HG02970 (cell line): ENCODE data around the gene CEP128.

Experiments
- ATAC-seq: cut with Tn5 transposase; IDR thresholded peaks from one replicate; pipeline ENCODE4 v1.9.1; 2021; ENCODE audit warnings: mild to moderate bottlenecking, moderate library complexity, moderate number of reproducible peaks; ENCODE audit not compliant: unreplicated experiment, low FRiP score

The CEP128 gene

DNA sequence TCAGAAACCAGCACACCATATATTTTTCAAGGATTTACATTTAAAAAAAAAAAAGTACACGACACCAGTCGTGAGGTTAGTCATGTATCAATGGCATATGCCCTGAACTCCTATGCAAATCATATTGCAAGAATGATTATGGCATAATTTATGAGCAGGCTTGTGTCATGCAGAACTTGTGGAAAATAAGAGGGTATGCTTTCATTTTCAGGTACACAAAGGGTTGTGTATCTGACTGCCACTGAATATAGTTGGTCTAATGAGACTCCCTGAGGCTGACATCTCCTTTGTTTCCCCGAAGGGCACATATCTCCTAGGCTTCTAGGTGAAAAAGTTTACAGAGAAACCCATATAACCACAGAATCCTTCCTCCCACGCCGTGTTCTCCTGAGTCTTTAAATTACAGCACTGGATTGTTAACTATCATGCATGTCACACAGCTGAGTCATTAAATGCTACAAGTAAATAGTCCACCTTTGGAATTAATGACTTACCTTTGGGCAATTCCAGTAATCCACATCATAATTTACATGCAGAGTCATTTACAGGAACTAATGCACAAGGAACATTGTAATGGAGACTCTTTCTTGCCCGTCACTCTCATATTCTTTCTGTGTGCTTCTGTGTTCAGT is 373.5 kb downstream of the CEP128 start:
- no peak for ATAC-seq

DNA sequence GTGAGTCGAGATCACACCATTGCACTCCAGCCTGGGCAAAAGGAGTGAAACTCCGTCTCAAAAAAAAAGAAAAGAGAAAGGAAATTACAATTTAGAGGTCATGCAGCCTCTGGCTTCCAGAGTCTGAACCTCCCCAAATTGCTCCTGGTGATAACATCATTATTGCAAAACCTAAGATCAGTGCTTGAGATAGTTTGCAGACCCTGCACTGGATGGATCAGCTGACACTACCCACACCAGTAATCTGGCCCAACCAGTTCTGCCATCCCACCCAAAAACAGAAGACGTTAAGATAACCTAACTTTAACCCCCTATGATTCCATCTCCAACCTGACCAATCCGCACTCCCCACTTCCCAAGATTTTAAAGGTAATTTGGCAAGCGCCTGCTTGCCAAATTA is 376.5 kb downstream of the CEP128 start:
- ATAC-seq: no peak

DNA sequence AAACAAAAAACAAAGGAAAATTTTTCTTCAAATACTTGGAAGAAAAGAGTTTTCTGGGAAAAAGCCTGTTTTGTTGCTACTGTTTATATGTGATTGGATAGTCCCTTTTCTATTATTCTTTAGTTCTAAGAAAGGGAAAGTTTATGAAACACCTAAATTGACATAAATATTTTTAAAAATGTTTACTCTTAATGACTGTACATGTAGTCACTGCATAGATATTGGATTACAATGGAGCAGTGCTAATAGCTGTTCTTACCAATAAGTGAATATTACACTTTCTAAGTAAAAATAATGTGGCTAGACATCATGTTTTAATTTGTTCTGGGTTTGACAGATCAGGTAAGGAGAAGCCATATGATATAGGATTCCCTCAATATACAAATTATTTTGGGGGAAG is 377.5 kb downstream of the CEP128 start:
- no peak for ATAC-seq

DNA sequence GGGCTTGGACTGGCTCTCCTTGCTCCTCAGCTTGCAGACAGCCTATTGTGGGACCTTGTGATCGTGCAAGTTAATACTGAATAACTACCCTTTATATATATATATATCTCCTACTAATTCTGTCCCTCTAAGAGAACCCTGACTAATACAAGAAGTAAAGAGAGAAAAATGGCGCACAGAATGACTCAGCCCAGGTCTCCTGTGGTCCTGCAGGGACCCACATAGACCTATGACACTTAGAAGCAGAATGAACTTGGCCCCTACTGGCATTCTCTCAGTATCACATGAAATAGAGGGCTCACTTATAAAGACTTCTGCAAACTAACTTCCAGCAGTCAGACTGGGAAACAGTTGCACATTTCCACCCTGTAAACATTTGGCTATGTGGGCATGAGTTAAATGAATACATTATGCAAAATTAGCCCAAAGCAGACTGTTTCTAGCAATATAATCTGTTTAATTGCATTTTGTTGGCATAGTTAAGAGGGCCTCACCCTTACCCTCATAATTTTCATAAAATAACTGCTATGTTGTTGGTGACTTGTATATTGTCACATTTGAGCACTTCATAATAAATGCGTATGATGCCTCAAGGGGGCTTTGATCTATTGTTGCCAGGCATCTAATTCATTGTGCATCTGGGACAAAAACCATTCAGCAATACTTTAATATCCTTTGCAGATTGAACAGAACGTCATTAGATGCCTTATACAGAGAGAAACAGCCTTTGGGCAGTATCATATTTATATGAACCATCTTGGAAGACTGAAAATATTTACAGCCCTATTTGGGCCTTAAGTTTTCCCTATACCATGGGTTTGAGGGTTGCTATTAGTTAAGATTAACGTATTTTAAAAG is 380.5 kb downstream of the CEP128 start:
- peak; percentile 82 for ATAC-seq

DNA sequence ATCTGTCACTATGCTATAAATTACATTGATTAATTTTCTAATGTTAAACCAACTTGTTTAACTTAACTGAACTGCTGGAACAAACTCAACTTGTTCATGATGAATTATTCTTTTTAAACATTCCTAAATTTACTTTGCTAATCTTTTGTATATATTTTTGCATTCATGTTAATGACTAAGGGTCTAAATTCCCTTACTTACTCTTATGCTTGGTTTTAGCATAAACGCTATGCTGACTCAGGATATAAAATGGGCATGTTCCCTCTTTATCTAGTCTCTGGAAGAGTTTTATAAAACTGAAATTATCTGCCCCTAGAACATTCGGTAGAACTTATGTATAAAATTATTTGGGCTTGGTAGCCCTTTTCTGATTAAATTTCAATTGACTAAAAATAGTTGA is 387.4 kb downstream of the CEP128 start:
- ATAC-seq: no peak

DNA sequence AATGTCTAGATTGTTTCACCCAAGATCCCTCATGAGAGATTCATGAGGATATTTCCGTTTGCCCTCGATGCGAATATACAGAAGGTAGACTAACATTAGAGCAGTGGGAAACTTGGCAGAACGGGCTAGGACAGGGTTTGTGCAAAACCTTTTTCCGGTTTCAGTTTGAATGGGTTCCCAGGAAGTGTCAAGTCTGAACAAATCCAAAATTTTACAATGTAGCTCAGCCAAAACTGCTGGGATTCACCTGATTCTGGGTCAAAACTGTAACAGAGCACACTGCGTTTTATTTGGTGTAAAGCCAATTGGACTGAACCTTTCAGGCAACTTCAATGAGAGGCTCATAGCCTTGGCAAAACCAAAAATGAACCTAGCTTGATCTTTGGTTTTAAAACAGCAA is 392.4 kb downstream of the CEP128 start:
- ATAC-seq: no peak

DNA sequence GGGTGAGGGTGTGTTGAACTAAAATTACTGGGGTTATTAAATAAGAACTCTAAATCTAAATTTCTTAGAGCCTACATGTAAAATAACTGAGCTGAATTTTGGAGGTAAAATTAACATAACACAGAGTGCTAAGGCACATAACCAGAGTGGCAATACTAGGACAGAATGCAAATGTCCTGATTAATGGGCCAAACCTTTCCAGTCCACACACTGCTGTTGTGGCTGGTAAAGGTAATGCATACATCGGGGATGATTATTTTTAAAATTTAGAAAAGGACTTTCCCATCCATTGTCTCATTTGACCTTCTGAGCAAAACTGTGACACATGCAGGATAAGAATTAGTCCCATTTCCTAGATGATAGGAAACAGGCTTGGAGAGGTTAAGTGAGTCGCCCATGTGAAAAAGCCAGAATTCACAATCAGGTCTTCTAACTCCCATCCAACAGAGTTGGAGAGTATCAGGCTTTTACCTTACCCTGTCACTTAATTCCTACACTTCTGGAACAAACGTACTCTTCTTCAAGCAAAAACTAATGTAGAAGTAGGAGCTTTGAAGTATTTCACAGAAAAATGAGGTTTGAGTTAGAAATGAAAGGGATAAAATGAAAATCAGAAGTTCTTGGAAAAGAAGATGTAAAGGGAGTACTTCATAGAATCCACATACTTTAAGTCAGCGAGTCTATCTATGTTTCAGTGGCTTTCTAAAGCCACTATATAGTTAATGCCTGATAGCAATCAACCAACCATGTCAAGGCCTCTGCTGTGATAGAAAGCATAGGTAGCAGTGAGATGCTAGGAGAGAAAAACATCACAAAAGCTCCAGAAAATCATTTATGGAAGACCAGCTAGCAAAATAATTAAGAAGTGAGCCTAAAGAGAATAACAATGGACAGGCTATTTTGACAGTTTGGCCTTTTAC is 395.3 kb downstream of the CEP128 start:
- no peak for ATAC-seq

DNA sequence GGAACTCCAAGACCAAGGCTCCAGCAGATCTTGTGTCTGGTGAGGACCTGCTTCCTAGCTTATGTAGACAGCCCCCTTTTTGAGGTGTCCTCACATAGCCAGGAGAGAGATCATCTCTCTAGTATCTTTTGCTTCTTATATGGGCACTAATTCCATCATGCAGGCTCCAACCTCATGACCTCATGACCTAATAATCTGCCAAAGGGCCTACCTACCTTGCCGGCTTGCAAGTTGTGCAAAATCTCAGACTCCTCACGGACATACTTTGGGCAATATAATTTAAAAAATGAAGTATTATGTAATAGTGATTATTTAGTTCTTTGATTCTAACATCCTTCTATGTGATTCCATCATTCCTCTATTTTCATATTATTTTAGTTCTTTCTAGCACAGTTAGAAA is 397.2 kb downstream of the CEP128 start:
- no peak for ATAC-seq

DNA sequence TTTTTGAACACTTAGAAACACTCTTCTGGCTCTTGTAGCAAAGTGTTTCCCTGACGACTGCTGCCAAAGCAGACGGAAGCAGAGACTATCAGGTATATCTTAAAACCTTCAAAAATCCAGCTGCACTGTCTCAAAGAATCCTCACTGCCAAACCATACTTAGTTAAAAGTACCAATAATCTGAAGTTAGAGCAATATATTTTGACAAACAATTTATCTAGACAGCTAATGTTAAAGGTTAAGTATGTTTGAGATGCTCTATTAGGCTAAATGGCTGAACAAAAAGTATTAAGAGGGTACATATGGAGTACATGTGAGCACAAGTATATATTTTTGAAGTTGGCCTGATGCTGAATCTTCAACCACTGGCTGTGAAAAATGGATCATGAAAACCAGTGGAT is 398.3 kb downstream of the CEP128 start:
- ATAC-seq: no peak

DNA sequence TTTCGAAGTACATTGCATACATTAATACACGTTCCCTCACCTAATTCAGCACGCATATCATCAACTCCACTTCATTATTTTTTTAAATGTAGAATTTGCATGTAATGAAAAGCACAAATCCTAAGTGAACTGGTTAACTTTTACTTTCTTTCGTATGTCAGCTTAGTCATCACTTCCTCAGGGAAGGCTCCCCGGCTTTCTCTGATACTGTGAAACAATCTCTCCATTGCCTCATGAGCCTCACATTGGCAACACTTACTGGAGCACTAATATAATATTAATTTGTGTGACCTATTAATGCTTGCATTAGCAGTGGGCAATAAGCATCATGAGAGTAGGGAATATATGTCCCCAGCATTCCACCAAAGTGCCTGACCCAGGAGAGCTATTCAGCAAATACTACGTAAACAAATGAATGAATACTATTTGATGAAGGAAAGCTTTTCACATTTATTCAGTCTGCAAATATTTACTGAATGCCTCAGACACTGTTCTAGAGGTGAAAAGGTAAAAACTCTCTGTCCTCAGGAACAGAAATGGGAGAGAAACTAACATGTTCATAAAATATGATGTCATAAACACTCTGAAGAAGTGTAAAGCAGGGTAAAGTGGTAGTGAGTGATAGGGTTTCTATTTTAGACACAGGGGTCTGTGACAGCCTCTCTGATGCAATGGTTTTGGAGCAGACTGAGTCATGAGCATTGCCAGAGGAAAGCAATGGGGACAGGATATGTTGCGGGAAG is 402.7 kb downstream of the CEP128 start:
- ATAC-seq: no peak

DNA sequence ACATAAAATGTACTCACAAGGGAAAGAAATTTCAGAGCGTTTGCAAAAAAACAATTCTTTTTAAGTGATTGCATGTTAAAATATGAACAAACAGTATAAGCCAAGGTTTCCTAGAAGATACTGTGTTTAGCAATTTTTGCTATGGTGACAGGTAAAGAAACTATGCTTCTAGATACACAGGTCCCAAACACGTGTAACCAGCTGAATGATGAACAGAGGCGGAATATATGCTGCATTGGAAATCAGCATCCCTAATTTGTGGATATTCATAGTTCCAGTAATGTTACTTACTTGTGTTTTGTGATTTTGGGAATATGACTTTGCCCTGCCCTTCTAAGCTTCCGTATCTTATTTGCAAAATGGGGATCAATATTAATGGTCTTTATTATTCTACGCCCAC is 403.9 kb downstream of the CEP128 start:
- no peak for ATAC-seq

DNA sequence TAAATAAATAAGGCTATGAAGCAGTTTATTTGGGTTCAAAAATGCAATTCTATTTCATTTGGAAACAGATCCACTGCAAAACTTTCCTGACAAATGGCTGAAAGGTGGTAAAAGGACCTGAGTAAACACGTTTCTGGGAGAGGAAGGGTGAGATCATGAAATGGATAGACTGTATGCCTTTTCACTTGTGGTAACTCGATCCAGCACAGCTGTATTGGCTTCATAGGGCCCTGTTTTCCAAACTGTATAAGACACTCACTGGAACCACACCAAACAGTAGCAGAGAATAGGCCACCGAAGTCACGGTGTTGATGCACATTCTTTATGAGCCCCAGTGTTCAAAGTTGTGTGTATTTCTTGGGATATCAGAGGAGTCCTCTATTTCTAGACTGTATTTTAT is 405.1 kb downstream of the CEP128 start:
- ATAC-seq: no peak

DNA sequence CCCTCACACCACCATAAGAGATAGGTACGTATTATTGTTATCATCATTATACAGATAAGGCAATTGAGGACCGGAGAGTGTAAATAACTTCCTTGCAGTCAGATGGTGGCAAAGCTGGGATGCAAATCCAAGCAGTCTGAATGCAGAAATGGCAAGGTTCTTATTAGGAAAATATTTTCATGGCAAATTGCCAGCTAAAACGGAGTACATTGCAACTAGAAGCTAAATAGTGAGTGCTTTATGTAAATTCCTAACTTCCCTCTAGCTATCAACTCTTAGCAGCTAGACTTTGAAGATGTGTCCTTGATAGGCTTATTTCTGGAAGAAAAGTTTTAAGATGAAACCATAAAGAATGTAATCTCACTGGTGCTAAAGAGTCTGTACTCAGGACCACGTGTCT is 406.4 kb downstream of the CEP128 start:
- ATAC-seq: no peak

DNA sequence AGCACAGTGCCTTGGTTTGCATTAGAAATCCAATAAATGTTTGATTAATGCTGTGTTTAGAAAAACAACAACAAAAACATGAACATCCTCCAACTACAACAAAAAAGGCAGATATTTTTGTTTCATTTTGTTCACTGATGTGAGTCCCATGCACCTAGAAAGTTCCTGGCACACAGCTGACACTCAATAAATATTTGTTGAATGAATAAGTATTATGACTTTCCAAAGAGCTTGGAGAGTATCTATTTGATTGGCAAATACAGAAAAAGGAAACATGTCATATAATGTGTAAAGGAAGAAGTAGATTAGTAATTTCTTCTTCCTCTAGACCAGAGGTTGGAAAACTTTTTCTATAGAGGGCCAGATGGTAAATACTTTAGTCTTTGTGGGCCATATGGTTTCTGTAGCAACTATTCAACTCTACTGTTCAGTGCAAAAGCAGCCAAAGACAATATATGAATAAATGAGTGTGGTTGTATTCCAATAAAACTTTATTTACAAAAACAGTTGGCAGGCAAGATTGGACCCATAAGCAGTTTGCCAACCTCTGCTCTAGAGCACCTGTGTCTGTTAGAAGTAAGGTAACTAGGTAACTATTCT is 417.9 kb downstream of the CEP128 start:
- no peak for ATAC-seq

DNA sequence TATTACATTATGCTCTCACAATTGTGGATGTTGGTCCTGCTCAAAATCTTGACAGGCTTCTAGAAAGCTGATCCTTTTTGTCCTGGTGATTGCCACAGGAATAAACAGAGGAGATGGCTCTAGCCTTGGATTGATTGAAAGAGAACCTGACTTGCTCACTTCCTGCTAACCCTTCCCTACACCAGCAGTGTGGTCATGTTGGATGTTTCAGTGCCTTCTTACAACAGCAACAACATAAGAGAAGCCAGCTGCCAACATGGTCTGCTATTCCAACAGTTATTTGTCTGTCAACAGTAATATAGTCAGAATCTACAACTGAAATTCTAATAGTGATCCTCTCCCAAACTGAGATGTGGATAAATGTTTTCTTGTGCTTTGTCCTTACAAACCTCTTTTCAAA is 418.6 kb downstream of the CEP128 start:
- no peak for ATAC-seq

DNA sequence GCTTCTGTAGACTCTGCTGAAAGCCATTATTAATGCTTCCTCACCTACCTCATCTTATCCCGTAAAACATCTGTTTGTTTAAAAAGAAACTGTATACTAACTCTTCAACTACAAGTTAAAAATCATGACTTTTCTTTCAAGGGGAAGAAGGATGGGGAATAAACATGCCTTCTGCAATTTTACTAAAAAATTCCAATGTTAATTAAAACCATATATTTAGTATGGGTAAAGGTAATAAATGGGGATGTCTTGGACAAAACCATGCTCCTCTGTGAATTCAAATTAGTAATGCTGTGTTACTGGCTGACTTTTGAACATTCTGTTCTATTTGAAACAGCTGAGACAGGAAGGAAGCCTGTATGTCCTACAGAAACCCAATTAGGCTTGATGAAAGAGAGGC is 419.1 kb downstream of the CEP128 start:
- ATAC-seq: no peak

DNA sequence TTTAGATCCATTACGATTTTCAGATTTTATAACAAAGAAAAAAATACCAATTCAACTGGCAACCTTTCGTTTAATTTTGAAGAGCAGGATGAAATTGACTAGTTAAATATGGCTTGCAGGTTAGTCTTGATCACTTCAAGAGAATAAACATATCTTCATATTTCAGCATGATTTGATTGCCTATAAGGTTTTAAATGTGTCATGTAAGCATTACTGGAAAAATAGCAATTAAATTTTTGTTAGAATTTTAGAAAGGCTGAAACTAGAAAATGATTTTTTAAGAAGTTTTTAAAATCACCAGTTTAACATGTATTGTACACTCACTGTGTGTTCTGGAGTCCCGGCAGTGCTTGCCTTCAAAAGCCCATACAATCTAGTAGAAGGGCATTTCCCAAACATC is 420.1 kb downstream of the CEP128 start:
- ATAC-seq: no peak

DNA sequence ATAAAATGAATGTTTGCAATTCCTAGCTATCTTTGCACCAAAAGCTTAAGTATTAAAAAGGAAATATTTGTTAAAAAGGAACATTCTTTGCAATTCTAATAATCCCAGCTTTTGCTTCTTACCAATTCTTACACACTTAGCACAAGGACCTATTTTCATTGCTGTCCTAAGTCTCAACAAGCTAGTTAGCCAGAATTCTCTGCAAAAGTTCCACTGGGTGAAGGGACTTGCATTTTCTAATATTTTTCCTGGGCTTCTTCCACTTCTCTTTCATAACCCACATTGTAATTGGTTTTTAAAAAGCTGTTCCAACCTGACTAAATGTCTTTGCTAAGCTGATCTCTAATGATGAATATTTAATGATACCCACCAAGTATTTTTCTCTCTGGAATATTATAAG is 422.5 kb downstream of the CEP128 start:
- ATAC-seq: no peak

DNA sequence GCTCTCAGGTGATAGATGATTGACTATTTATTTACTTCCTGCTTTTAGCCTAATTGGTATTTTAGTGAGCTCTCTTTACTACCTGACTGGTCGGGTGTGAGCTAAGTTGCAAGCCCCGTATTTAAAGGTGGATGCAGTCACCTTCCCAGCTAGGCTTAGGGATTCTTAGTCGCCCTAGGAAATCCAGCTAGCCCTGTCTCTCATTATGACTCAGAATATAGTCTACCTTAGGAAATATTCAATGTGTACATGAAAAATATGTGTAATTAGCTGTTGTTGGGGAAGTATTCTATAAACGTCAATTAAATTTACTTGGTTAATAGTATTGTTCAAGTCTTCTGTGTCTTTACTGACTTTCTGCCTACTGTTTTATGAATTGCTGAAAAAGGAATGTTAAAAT is 423.4 kb downstream of the CEP128 start:
- ATAC-seq: no peak

DNA sequence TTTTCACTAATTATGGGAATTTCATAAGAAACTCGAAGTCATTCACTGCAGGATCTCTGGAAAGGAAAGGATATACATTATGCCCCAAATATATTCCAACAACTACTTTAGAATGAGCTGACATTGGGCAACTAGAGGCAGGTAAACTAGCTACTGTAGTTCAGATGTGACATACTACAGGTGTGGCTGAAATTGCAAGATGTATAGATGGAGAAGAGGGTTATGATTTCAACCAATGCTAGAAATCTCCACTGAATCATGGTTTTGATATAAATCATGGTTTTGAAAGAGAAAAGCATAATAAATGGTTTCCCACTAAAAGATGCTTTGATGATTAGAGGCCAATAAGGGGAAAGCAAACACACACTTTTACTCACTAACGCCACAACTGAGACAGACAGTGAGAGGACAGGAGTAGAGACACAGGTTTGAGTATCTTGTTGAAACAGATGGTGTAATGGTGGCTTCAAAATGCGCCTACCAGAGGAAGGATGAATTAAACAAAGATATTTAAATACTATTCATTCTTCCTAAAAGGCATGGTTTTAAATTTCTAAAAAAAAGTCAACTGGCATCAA is 434.2 kb downstream of the CEP128 start:
- ATAC-seq: no peak
